IPS DF 6.9 (cell line): ENCODE measurements around the gene APCDD1.

Experiments used
- DNase-seq: peaks from one replicate; pipeline ENCODE4 v3.0.0-alpha.2; 2013; ENCODE audit warnings: low read depth, low spot score
- H3K27ac ChIP-seq: one replicate; pipeline ENCODE4 v1.5.1; 2013; ENCODE audit warnings: low read length, control low read depth
- H3K27me3 ChIP-seq: 2 replicates; pipeline ENCODE4 v1.6.1; 2013; ENCODE audit warnings: mild to moderate bottlenecking, low read length; ENCODE audit not compliant: control insufficient read depth, insufficient read depth
- H3K36me3 ChIP-seq: 2 replicates; pipeline ENCODE4 v1.6.1; 2013; ENCODE audit warnings: low read length; ENCODE audit not compliant: control insufficient read depth, insufficient read depth
- H3K4me1 ChIP-seq: 2 replicates; pipeline ENCODE4 v1.6.1; 2013; ENCODE audit warnings: low read length; ENCODE audit not compliant: control insufficient read depth, insufficient read depth
- H3K4me3 ChIP-seq: 2 replicates; pipeline ENCODE4 v1.5.1; 2013; ENCODE audit warnings: mild to moderate bottlenecking, low read length
- H3K9me3 ChIP-seq: 2 replicates; pipeline ENCODE4 v1.6.1; 2013; ENCODE audit warnings: low read length, inconsistent platforms; ENCODE audit not compliant: control insufficient read depth, insufficient read depth
- WGBS: extraction: QIAGEN DNeasy Blood & Tissue Kit; methylation state at CpG from one replicate; pipeline ENCODE4 v1.1.7; 2013; ENCODE audit warnings: mixed read lengths, missing lambda C conversion rate; ENCODE audit not compliant: insufficient read length, insufficient coverage; 5-methylcytosine and 5-hydroxymethylcytosine counted together

Gene APCDD1

GRCh38 chr18:10511236-10511635 lies 56.8 kb downstream of the APCDD1 start:
- no peak for DNase-seq
- no CpG with 5 or more reads among the region's 2 CpGs for WGBS
- H3K27ac ChIP-seq, result no peak overlapping the region
- H3K27me3 ChIP-seq, result no peaks in the 10 kb centered on the region
- no peaks in the 10 kb centered on the region for H3K36me3 ChIP-seq
- no peak overlapping the region for H3K4me3 ChIP-seq
- H3K4me1 ChIP-seq, result no peaks in the 10 kb centered on the region
- H3K9me3 ChIP-seq, result peaks cover 2% of the 10 kb centered on the region; the same call in 1 of the 2 replicates

GRCh38 chr18:10514082-10514481 lies 59.6 kb downstream of the APCDD1 start:
- Histone ChIP-seq H3K27me3 (no peaks in the 10 kb centered on the region), H3K9me3 (no peaks in the 10 kb centered on the region), H3K27ac (no peak overlapping the region), H3K4me3 (no peak overlapping the region), H3K4me1 (no peaks in the 10 kb centered on the region), H3K36me3 (no peaks in the 10 kb centered on the region)
- DNase-seq, result no peak
- WGBS, result no CpG with 5 or more reads among the region's 3 CpGs

GRCh38 chr18:10514601-10515000 lies 60.2 kb downstream of the APCDD1 start:
- no peaks in the 10 kb centered on the region for H3K36me3 ChIP-seq

GRCh38 chr18:10515456-10515855 lies 61.0 kb downstream of the APCDD1 start:
- no peaks in the 10 kb centered on the region for H3K4me1 ChIP-seq
- DNase-seq, result no peak
- no peak overlapping the region for H3K4me3 ChIP-seq
- no peaks in the 10 kb centered on the region for H3K9me3 ChIP-seq
- no peaks in the 10 kb centered on the region for H3K36me3 ChIP-seq
- no peaks in the 10 kb centered on the region for H3K27me3 ChIP-seq
- no CpG with 5 or more reads among the region's 4 CpGs for WGBS
- no peak overlapping the region for H3K27ac ChIP-seq

More at GRCh38 chr18:10514601-10515000, 60.2 kb downstream of the APCDD1 start:
- DNase-seq, result no peak
- no peak overlapping the region for H3K27ac ChIP-seq
- no peaks in the 10 kb centered on the region for H3K9me3 ChIP-seq
- no peaks in the 10 kb centered on the region for H3K27me3 ChIP-seq
- no peak overlapping the region for H3K4me3 ChIP-seq
- H3K4me1 ChIP-seq, result no peaks in the 10 kb centered on the region

- H3K27ac ChIP-seq, result no peak overlapping the region
- no peaks in the 10 kb centered on the region for H3K4me1 ChIP-seq
- no peak for DNase-seq
- WGBS, result no CpG with 5 or more reads among the region's 2 CpGs
- no peak overlapping the region for H3K4me3 ChIP-seq
- no peaks in the 10 kb centered on the region for H3K36me3 ChIP-seq
- H3K9me3 ChIP-seq, result no peaks in the 10 kb centered on the region
- H3K27me3 ChIP-seq, result no peaks in the 10 kb centered on the region
Measured at GRCh38 chr18:10516078-10516477, 61.6 kb downstream of the APCDD1 start.

- no peaks in the 10 kb centered on the region for H3K4me1 ChIP-seq
- no peaks in the 10 kb centered on the region for H3K36me3 ChIP-seq
- no peak overlapping the region for H3K4me3 ChIP-seq
- no peak for DNase-seq
- no peaks in the 10 kb centered on the region for H3K9me3 ChIP-seq
- no peak overlapping the region for H3K27ac ChIP-seq
- WGBS, result no CpG with 5 or more reads among the region's 12 CpGs
- no peaks in the 10 kb centered on the region for H3K27me3 ChIP-seq
Measured at GRCh38 chr18:10518595-10519255, 64.3 kb downstream of the APCDD1 start.

- H3K27ac ChIP-seq, result no peak overlapping the region
- WGBS, result no CpG with 5 or more reads among the region's 2 CpGs
- no peaks in the 10 kb centered on the region for H3K9me3 ChIP-seq
- no peaks in the 10 kb centered on the region for H3K36me3 ChIP-seq
- no peaks in the 10 kb centered on the region for H3K27me3 ChIP-seq
- no peak for DNase-seq
- no peak overlapping the region for H3K4me3 ChIP-seq
- H3K4me1 ChIP-seq, result no peaks in the 10 kb centered on the region
Measured at GRCh38 chr18:10519366-10519765, 64.9 kb downstream of the APCDD1 start.

GRCh38 chr18:10519999-10520935 lies 65.8 kb downstream of the APCDD1 start:
- Histone ChIP-seq H3K9me3 (no peaks in the 10 kb centered on the region), H3K4me3 (no peak overlapping the region), H3K36me3 (no peaks in the 10 kb centered on the region), H3K27me3 (no peaks in the 10 kb centered on the region), H3K4me1 (no peaks in the 10 kb centered on the region), H3K27ac (no peak overlapping the region)
- DNase-seq, result peak; percentile 57
- no CpG with 5 or more reads among the region's 17 CpGs for WGBS

GRCh38 chr18:10521566-10521965 lies 67.1 kb downstream of the APCDD1 start:
- H3K36me3 ChIP-seq, result no peaks in the 10 kb centered on the region
- no peaks in the 10 kb centered on the region for H3K9me3 ChIP-seq
- no peak overlapping the region for H3K4me3 ChIP-seq
- H3K27ac ChIP-seq, result no peak overlapping the region
- H3K4me1 ChIP-seq, result no peaks in the 10 kb centered on the region
- H3K27me3 ChIP-seq, result no peaks in the 10 kb centered on the region
- WGBS, result no CpG with 5 or more reads among the region's 8 CpGs
- no peak for DNase-seq

GRCh38 chr18:10522574-10522973 lies 68.1 kb downstream of the APCDD1 start:
- H3K9me3 ChIP-seq, result no peaks in the 10 kb centered on the region
- H3K27ac ChIP-seq, result no peak overlapping the region
- no CpG with 5 or more reads among the region's 2 CpGs for WGBS
- H3K36me3 ChIP-seq, result no peaks in the 10 kb centered on the region
- no peak overlapping the region for H3K4me3 ChIP-seq
- no peaks in the 10 kb centered on the region for H3K27me3 ChIP-seq
- DNase-seq, result no peak
- no peaks in the 10 kb centered on the region for H3K4me1 ChIP-seq
